Activated CD8-positive, alpha-beta T cell treated with anti-CD3 and anti-CD28 coated beads for 36 hours (primary cell): ENCODE measurements around the gene CDK4. TPM values are rescaled to one million over a fixed set of nuclear protein-coding genes. Genes with fewer than 3 reads are reported as not detected.
"Not testable (repeated sequence)": the region's sequence is repeated elsewhere in the genome, so short reads cannot be mapped to it uniquely, and the experiment has no call there.

ENCODE experiments used
- ATAC-seq: fragments of 200-7000 bp; cut with Tn5 transposase; one replicate; pipeline ENCODE4 v1.10.0; 2021; ENCODE audit warnings: mild to moderate bottlenecking, moderate library complexity
- CTCF ChIA-PET: fragments of 350-600 bp; sonication (Branson Sonifier 250); formaldehyde crosslinking; loops from one replicate; lab custom pipeline; 2021; ENCODE audit warnings: antibody characterized with exemption; lab: Charles Lee
- POLR2A ChIA-PET: fragments of 350-600 bp; sonication (Branson Sonifier 250); formaldehyde crosslinking; loops from one replicate; lab custom pipeline; 2021; ENCODE audit warnings: antibody characterized with exemption; lab: Charles Lee
- DNase-seq: peaks from one replicate; pipeline ENCODE4 v3.0.0-alpha.2; 2020
- H3K27ac Mint-ChIP-seq: one replicate; pipeline ENCODE4 v1.8.0; 2021; ENCODE audit warnings: mild to moderate bottlenecking, mixed read lengths
- H3K27me3 Mint-ChIP-seq: one replicate; pipeline ENCODE4 v1.8.0; 2021; ENCODE audit warnings: mixed read lengths
- H3K36me3 Mint-ChIP-seq: one replicate; pipeline ENCODE4 v1.8.0; 2021; ENCODE audit warnings: low read depth, mixed read lengths
- H3K4me1 Mint-ChIP-seq: one replicate; pipeline ENCODE4 v1.8.0; 2021; ENCODE audit warnings: low read depth, mixed read lengths
- H3K4me3 Mint-ChIP-seq: one replicate; pipeline ENCODE4 v1.8.0; 2021; ENCODE audit warnings: mild to moderate bottlenecking, moderate library complexity, mixed read lengths
- H3K9me3 Mint-ChIP-seq: one replicate; pipeline ENCODE4 v1.8.0; 2021; ENCODE audit warnings: mixed read lengths
- intact Hi-C: fragments of 100-400 bp; cut with micrococcal nuclease; formaldehyde crosslinking; loops from one replicate; pipeline ENCODE4 v1.10.0; 2022
- total RNA-seq, 2 experiments: library from RNA; stranded (reverse); gene quantifications; one replicate each; pipeline ENCODE4 v1.2.3, GENCODE V29; 2021
- TF ChIP-seq, protein P1 (sequence below): fragments of 200-600 bp; IDR thresholded peaks from one replicate; pipeline ENCODE4 v1.8.0; 2022; ENCODE audit warnings: antibody characterized with exemption, mild to moderate bottlenecking

The CDK4 gene
- total RNA-seq, 2 experiments from 2014 or later = 218 to 221 TPM

DNA sequence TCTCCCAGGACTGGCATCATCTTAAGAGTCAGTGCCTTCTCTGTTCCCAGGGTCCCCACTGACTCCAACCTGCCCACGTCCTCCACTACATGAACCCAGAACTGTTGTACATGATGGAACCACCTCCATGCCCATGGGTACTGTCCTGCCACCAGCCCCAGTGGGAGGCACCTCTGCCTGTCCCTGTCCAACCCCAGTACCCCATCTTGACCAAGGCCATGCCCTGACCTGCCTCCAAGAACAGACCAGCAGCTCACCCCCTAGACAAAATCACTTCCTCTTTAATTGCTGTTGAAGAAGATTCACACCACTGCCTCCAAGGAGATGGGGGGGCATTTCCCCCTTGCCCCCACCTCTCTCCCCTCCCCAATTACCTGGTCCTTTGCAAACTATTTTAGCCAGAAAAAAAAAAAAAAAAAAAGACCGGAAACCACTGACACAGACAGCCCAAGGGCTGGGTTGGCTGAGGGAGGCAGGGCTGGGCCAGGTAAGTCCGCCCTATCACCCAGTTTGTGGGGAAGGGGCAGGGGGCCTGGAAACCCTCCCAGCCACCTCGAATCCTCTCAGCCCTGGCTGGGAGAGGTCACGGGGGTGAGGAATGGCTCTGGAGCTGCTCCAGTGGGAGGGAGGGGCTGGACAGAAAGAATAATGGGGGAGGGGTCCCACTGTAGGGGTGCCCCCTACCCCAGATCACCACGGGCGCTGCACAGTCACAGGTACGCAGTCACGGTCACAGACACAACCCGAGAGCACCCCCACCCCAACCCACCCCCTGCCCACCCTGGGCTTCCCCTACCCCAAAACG is 27.0 kb downstream of the CDK4 start:
- intact Hi-C loops = no loop called here
- H3K4me1 Mint-ChIP-seq = peaks cover 6% of the 10 kb centered on the region
- H3K27me3 Mint-ChIP-seq = no peaks in the 10 kb centered on the region
- no peak overlapping the region for H3K4me3 Mint-ChIP-seq
- no peak overlapping the region for H3K27ac Mint-ChIP-seq
- H3K36me3 Mint-ChIP-seq = peaks cover 25% of the 10 kb centered on the region
- DNase-seq (no peak), ATAC-seq (no peak)
- ChIA-PET CTCF (interaction anchor here (1.4 to 1.5 kb wide), 2 partner anchors 16 to 69 kb away, joined by 3 to 8 read pairs; no protein-coding TSS in a partner anchor), POLR2A (interaction anchor here (0.9 to 1.4 kb wide), 5 partner anchors 12 to 150 kb away, joined by 3 read pairs; partner anchors contain the start of gene OS9)
- TF ChIP-seq, protein P1, sequence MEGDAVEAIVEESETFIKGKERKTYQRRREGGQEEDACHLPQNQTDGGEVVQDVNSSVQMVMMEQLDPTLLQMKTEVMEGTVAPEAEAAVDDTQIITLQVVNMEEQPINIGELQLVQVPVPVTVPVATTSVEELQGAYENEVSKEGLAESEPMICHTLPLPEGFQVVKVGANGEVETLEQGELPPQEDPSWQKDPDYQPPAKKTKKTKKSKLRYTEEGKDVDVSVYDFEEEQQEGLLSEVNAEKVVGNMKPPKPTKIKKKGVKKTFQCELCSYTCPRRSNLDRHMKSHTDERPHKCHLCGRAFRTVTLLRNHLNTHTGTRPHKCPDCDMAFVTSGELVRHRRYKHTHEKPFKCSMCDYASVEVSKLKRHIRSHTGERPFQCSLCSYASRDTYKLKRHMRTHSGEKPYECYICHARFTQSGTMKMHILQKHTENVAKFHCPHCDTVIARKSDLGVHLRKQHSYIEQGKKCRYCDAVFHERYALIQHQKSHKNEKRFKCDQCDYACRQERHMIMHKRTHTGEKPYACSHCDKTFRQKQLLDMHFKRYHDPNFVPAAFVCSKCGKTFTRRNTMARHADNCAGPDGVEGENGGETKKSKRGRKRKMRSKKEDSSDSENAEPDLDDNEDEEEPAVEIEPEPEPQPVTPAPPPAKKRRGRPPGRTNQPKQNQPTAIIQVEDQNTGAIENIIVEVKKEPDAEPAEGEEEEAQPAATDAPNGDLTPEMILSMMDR = no peak
- H3K9me3 Mint-ChIP-seq = no peaks in the 10 kb centered on the region

DNA sequence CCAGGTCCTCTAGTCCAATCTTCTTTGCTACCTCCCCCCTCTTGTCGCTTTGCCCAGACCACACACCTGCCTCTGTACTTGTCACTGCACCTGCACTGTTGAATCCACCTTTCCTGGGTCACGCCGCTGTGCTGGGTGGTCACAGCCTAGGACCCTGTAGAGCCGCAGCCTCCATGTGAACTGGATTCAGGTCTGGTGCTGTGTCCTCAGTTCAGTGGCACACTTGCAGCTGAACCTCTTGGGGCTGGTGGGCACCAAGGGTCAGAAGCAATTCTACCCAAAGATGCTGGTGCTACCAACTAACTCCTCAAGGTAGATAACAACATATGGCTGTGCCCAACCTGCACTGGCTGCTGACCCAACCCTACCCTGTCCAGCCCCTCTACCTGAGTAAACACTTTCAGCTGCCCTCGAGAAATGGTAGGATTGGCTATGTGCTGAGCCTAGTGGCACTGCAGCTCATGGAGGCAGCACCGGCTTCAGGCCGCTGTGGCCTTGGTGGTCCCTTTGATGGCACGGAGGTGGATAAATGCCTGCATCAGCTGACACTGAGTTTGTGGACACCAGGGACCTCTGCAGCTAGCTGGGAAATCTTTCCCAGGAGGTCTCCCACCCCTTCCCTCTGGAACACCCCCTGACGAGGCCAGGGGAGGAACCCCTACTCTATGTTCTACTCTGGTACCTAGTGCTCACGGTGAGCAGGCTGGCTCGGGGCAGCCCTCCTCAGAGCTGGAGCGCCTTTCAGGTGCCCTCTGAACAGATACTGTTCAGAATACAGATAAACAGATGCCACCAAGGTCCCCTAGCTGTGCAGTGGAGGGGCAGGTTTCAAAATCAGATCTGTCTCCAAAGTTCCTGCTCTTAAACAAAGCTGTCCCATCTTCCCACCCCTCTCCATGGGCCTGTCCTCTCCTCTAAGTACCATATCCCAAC is 27.8 kb downstream of the CDK4 start:
- H3K4me1 Mint-ChIP-seq = peaks cover 6% of the 10 kb centered on the region
- DNase-seq (no peak), ATAC-seq (peak; percentile 21)
- no peaks in the 10 kb centered on the region for H3K9me3 Mint-ChIP-seq
- H3K36me3 Mint-ChIP-seq = peaks cover 23% of the 10 kb centered on the region
- no peaks in the 10 kb centered on the region for H3K27me3 Mint-ChIP-seq
- H3K4me3 Mint-ChIP-seq = no peak overlapping the region
- POLR2A ChIA-PET = interaction anchor here (0.9 to 1.5 kb wide), 8 partner anchors 12 to 162 kb away, joined by 3 to 4 read pairs (median 3); partner anchors contain the start of genes OS9 and TSPAN31
- no peak overlapping the region for H3K27ac Mint-ChIP-seq
- CTCF ChIA-PET = interaction anchor here (1.8 kb wide), 1 partner anchor 12 kb away, joined by 4 read pairs; no protein-coding TSS in a partner anchor
- TF ChIP-seq, protein P1 = no peak
- intact Hi-C loops = no loop called here

DNA sequence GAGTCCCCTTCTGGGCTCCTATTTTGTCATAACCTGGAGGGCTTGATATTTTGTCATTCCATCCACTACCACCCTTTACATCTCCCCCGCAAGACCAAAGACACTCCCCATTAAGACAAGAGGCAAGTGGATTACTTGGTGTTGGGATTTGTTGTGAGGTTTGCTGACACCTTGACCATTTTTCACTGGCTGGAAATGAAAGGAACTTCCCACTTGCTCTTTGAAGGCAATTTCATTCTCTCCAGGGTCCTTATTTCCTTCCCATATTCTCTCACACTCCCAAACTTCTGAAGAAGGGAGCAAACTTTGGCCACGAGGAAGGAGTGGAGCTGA is 28.5 kb downstream of the CDK4 start:
- intact Hi-C loops = no loop called here
- H3K27me3 Mint-ChIP-seq = no peaks in the 10 kb centered on the region
- DNase-seq (no peak), ATAC-seq (no peak)
- peaks cover 25% of the 10 kb centered on the region for H3K36me3 Mint-ChIP-seq
- TF ChIP-seq, protein P1 = no peak
- POLR2A ChIA-PET = interaction anchor here (0.9 to 1.5 kb wide), 6 partner anchors 17 to 161 kb away, joined by 3 to 4 read pairs (median 3); partner anchors contain the start of genes OS9 and TSPAN31
- CTCF ChIA-PET = interaction anchor here (0.8 to 1.8 kb wide), 4 partner anchors 10 to 19 kb away, joined by 3 to 4 read pairs (median 3); no protein-coding TSS in a partner anchor
- H3K27ac Mint-ChIP-seq = no peak overlapping the region
- peaks cover 6% of the 10 kb centered on the region for H3K4me1 Mint-ChIP-seq
- no peaks in the 10 kb centered on the region for H3K9me3 Mint-ChIP-seq
- H3K4me3 Mint-ChIP-seq = no peak overlapping the region

DNA sequence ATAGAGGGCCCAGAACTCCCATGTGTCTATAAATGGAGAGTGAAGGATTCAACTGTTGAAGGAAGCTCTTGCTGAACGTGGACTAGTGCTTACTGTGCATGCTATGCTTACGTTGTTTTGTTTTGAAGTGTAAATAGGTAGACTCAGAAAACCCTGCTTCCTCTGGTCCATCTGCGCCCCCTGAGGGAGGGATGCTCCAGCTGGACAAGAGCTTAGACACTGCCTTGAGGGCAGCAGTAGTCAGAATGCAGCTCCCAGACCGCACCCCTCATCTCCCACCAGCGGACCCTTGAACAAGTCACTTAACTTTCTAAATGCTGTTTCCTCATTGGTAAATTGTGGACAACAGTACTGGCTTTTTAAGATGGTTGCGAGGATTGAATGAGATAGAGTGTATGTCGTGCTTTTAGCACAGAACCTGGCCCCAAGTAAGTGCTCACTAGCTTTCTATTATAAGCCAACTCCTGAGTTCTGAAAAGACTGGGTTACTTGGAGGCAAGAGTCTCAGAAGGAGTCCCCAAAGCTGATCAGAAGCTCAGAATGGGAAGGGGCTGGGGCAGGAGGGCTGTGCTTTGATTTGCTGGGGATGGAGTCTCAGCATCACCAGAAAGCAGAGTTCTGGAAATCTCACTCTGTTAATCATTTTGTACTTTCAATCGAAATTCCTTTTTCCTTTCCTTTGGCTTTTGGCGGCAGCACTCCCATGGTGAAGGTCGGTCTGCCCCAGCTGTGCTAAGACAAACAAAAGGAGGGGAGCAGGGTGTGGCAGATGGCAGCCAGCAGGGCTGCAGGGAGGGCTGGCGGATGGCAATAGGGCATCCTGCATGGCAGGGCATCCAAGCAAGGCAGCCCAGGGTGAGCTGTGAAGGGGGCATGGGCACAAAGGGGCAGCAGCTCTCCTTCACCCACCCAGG is 29.1 kb downstream of the CDK4 start:
- Mint-ChIP-seq H3K27me3 (no peaks in the 10 kb centered on the region), H3K4me3 (no peak overlapping the region), H3K4me1 (peaks cover 6% of the 10 kb centered on the region), H3K36me3 (peaks cover 27% of the 10 kb centered on the region), H3K27ac (no peak overlapping the region), H3K9me3 (no peaks in the 10 kb centered on the region)
- intact Hi-C loops = no loop called here
- CTCF ChIA-PET = interaction anchor here (0.8 to 1.8 kb wide), 4 partner anchors 10 to 18 kb away, joined by 3 to 4 read pairs (median 3); no protein-coding TSS in a partner anchor
- POLR2A ChIA-PET = interaction anchor here (0.7 to 1.5 kb wide), 4 partner anchors 19 to 160 kb away, joined by 3 to 4 read pairs (median 3); partner anchors contain the start of gene TSPAN31
- DNase-seq = no peak
- ATAC-seq = no peak
- TF ChIP-seq, protein P1 = no peak

DNA sequence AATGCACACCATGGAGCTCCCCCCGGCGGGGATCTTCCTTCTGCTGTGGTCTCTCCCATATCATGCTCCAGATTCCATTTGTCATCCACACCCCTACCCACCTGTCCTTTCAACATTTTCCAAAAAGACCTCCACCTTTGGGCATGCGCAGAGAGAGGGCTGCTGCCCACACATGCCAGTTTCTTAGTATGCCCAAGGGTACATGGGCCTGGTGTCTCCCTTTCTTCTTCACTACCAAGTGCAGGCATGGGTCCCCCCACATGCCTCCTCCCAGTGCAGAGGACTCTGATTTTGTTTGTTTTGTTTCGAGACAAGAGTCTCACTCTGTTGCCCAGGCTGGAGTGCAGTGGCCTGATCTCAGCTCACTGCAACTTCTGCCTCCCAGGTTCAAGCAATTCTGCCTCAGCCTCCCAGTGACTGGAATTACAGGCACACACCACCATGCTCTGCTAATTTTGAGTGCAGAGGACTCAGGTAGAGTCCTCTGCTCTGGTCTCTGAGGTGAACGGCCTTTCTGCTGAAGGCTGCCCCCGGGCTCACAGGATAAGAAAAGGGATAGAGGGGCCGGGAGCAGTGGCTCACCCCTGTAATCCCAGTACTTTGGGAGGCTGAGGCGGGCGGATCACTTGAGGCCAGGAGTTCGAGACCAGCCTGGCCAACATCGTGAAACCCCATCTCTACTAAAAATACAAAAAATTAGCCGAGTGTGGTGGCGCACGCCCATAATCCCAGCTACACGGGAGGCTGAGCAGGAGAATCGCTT is 30.1 kb downstream of the CDK4 start:
- H3K27me3 Mint-ChIP-seq, CTCF ChIA-PET, H3K4me3 Mint-ChIP-seq, DNase-seq, ATAC-seq, intact Hi-C loops, H3K4me1 Mint-ChIP-seq, H3K9me3 Mint-ChIP-seq: not testable (repeated sequence)
- peaks cover 21% of the 10 kb centered on the region for H3K36me3 Mint-ChIP-seq
- POLR2A ChIA-PET = interaction anchor here (0.6 to 1.0 kb wide), 4 partner anchors 13 to 23 kb away, joined by 3 to 4 read pairs (median 3); partner anchors contain the start of gene TSPAN31
- H3K27ac Mint-ChIP-seq = peak overlapping the region; percentile 65
